ENCODE measurements around the gene ZNF629. TPM values are rescaled to one million over a fixed set of nuclear protein-coding genes. Genes with fewer than 3 reads are reported as not detected.
A peak's percentile ranks its signal among the peaks of the same experiment; 100 is the strongest.

Gene ZNF629
- total and polyA plus RNA-seq, 2 experiments from 2014 or later = 7.7 to 15.6 TPM

- Histone ChIP-seq H3K27me3 (no peaks in the 10 kb centered on the region), H3K4me3 (no peak overlapping the region), H3K9me3 (ENCODE audit: low read depth) (no peaks in the 10 kb centered on the region), H4K20me1 (ENCODE audit: insufficient read depth, poor library complexity, severe bottlenecking) (no peaks in the 10 kb centered on the region), H3K36me3 (replicated peaks; ENCODE audit: insufficient read depth, low read depth) (no peaks in the 10 kb centered on the region), H3K4me2 (no peak overlapping the region), H3K27ac (no peak overlapping the region), H3K4me1 (ENCODE audit: insufficient read depth) (peaks cover 17% of the 10 kb centered on the region), H2AFZ (no peak overlapping the region), H3K9me2 (replicated peaks; ENCODE audit: insufficient read depth) (no peaks in the 10 kb centered on the region), H3K79me2 (peaks cover 28% of the 10 kb centered on the region)
- no peak for TF ChIP-seq CTCF (IDR thresholded peaks at IDR 0.05; ENCODE audit: poor library complexity)
- no peak for TF ChIP-seq EZH2phosphoT487 (IDR thresholded peaks at IDR 0.05; ENCODE audit: low read depth, severe bottlenecking, unreplicated experiment)
- TF ChIP-seq EZH2 (IDR thresholded peaks at IDR 0.05; ENCODE audit: borderline replicate concordance) = no peak
- no peak for DNase-seq (ENCODE audit: low spot score)
- 97% methylated on average over 11 of the region's 11 CpGs for WGBS (ENCODE audit: low lambda C conversion rate, missing lambda C conversion rate)
Measured at GRCh38 chr16:30764086-30764485, 22.9 kb downstream of the ZNF629 start.

- TF ChIP-seq EZH2 (IDR thresholded peaks at IDR 0.05; ENCODE audit: borderline replicate concordance) = no peak
- no peak for TF ChIP-seq CTCF (IDR thresholded peaks at IDR 0.05; ENCODE audit: poor library complexity)
- no peak for TF ChIP-seq EZH2phosphoT487 (IDR thresholded peaks at IDR 0.05; ENCODE audit: low read depth, severe bottlenecking, unreplicated experiment)
- Histone ChIP-seq H4K20me1 (ENCODE audit: insufficient read depth, poor library complexity, severe bottlenecking) (no peaks in the 10 kb centered on the region), H2AFZ (no peak overlapping the region), H3K9me3 (ENCODE audit: low read depth) (no peaks in the 10 kb centered on the region), H3K27ac (peak overlapping the region; percentile 69), H3K4me2 (peak overlapping the region; percentile 98), H3K36me3 (replicated peaks; ENCODE audit: insufficient read depth, low read depth) (no peaks in the 10 kb centered on the region), H3K4me3 (peak overlapping the region; percentile 41), H3K4me1 (ENCODE audit: insufficient read depth) (peaks cover 17% of the 10 kb centered on the region), H3K27me3 (no peaks in the 10 kb centered on the region), H3K9me2 (replicated peaks; ENCODE audit: insufficient read depth) (no peaks in the 10 kb centered on the region), H3K79me2 (peaks cover 28% of the 10 kb centered on the region)
- DNase-seq (ENCODE audit: low spot score) = no peak
- WGBS (ENCODE audit: low lambda C conversion rate, missing lambda C conversion rate) = 78% methylated on average over 15 of the region's 15 CpGs
Measured at GRCh38 chr16:30762991-30763725, 23.8 kb downstream of the ZNF629 start.

DNA sequence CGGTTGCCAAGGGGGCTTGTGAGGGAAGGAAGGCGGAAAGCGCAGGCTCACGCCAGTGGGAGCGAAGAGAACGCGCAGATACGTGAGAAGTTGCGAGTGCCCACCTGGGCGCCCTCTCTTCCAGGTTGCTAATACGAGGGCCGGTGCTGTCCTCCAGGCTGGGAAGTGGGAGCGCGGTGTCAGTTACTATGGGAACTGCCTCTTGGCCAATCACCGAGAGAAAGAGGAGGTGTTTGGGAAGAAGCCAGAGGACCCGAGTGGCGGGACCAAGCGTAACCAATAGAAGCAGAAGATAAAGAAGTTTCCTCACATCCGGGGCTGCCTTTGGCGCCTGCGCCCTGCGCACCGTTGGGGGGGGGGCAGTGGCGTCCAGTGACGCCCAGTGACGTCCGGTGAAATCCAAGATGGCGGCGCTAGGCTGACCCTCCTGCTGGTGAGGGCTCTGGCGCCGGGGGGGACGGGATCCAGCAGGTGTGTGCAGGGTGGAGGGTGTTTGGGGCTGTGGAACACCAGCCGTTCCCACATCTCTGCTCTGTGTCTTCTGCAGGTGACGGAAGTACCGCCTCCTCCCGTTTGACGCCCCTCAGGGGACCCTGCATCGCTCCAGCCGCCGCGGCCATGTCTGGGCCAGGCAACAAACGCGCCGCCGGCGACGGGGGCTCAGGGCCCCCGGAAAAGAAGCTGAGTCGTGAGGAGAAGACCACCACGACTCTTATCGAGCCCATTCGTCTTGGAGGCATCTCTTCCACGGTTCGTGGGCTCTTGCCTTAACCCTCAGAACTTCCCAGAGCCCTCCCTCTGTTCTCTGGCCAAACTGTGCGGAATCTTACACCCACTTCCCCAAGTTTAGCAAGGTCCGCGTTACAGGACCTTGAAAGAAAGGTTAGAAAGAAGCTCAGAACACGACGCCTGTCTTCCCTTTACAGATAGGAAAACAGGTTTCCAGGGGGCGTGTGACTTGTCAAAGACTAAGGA, 24.8 kb downstream of the ZNF629 start, which contains the start of the genes CFAP119 and RNF40:
TSS of gene CFAP119 (minus strand) at position 135 of the 975 bp plus-strand sequence. CDS start 314 bp downstream, outside the sequence.
TSS of gene RNF40 (plus strand) at position 395 of the 975 bp plus-strand sequence. CDS start at position 619, 224 bp downstream.
- peak within 1 kb of the TSS; percentile 70 for H2AFZ ChIP-seq

More for the DNA sequence above, 24.8 kb downstream of the ZNF629 start, which contains the start of the genes CFAP119 and RNF40:
- WGBS (ENCODE audit: low lambda C conversion rate, missing lambda C conversion rate) = 2% methylated on average over 58 of the region's 60 CpGs
- Histone ChIP-seq H3K9me3 (ENCODE audit: low read depth) (no peaks in the 10 kb centered on the region), H3K9me2 (replicated peaks; ENCODE audit: insufficient read depth) (no peaks in the 10 kb centered on the region), H3K4me2 (peak within 1 kb of the TSS; percentile 98), H4K20me1 (ENCODE audit: insufficient read depth, poor library complexity, severe bottlenecking) (no peaks in the 10 kb centered on the region), H3K27ac (peak within 1 kb of the TSS; percentile 69), H3K36me3 (replicated peaks; ENCODE audit: insufficient read depth, low read depth) (no peaks in the 10 kb centered on the region), H3K4me1 (ENCODE audit: insufficient read depth) (peaks cover 17% of the 10 kb centered on the region), H3K4me3 (peak within 1 kb of the TSS; percentile 51), H3K27me3 (no peaks in the 10 kb centered on the region), H3K79me2 (peaks cover 28% of the 10 kb centered on the region)
- peak; percentile 97 for DNase-seq (ENCODE audit: low spot score)
- no peak for TF ChIP-seq EZH2phosphoT487 (IDR thresholded peaks at IDR 0.05; ENCODE audit: low read depth, severe bottlenecking, unreplicated experiment)
- TF ChIP-seq EZH2 (IDR thresholded peaks at IDR 0.05; ENCODE audit: borderline replicate concordance) = no peak
